ENCODE results near the gene DUXB. TPM values are rescaled to one million over a fixed set of nuclear protein-coding genes. Genes with fewer than 3 reads are reported as not detected.

DUXB gene, protein sequence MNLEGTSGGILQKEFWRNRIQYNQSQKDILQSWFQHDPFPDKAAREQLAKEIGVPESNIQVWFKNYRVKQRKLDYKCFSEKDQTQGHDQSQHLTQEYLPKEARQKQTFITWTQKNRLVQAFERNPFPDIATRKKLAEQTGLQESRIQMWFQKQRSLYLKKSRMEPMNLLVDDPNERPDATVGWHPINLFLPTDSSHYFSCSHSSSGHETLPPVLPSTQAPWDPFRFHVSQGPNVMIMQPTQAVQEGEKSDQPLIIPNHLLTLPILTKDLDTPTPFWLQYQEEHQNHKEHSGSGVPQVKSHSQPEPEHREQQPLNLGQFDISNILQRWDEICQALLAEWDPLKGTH
- total RNA-seq = not detected in 2 replicates

DNA sequence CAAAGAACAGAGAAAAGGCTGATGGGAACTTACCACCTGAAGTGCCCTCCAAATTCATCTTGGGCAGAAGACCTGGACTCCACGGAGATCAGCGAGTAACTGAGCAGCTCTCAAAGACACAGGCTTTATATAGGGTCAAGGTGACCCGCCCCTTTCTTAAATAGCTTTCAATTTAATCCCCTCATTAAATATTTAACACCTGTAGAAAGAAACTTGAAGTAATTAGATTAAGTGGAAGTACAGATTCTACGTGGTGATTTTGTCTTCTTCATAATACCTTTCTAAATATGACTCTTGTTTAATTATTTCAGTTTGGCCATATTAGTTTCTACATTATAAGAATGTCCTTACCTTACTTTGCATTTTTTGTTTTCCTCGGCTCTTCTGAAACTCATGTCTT is at the start of gene DUXB:
TSS of gene DUXB (minus strand) at position 101 of the 400 bp plus-strand sequence. CDS start at position 58, 43 bp downstream.
- Mint-ChIP-seq H3K27ac (no peak within 1 kb of the TSS), H3K27me3 (no peaks in the 10 kb centered on the region), H3K4me1 (no peaks in the 10 kb centered on the region), H3K9me3 (no peaks in the 10 kb centered on the region), H3K36me3 (ENCODE audit: low read depth) (no peaks in the 10 kb centered on the region), H3K4me3 (no peak within 1 kb of the TSS)
- no peak for DNase-seq
- intact Hi-C loops (cut with micrococcal nuclease) = no loop called here

DNA sequence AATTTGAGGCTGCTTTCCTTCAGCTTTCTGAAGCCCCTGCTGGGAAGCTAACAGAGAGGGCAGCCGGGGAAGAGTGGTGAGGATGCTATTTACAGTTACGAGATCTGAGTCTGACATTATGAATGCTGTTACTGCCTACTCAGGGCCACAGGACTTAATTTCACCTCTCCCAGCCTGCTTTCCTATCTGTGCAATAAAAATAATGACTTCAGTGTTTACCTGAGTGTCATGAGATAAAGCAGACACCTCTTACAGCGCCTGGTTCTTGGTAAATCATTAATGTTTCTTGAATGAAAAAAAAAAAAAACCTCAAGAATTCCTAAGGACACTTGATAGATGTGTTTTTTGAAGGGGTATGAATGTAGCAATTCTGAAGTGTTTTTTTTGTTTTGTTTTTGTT is 49.3 kb upstream of the DUXB start:
- no peak for DNase-seq
- no peak overlapping the region for H3K27ac Mint-ChIP-seq
- no peaks in the 10 kb centered on the region for H3K4me1 Mint-ChIP-seq
- no peaks in the 10 kb centered on the region for H3K36me3 Mint-ChIP-seq (ENCODE audit: low read depth)
- peaks cover 5% of the 10 kb centered on the region for H3K27me3 Mint-ChIP-seq
- intact Hi-C loops (cut with micrococcal nuclease) = no loop called here
- H3K4me3 Mint-ChIP-seq = no peak overlapping the region
- H3K9me3 Mint-ChIP-seq = no peaks in the 10 kb centered on the region

- Mint-ChIP-seq H3K4me3 (no peak overlapping the region), H3K36me3 (ENCODE audit: low read depth) (no peaks in the 10 kb centered on the region), H3K27ac (no peak overlapping the region), H3K4me1 (no peaks in the 10 kb centered on the region), H3K27me3 (peaks cover 3% of the 10 kb centered on the region), H3K9me3 (peaks cover 12% of the 10 kb centered on the region)
- intact Hi-C loops (cut with micrococcal nuclease) = no loop called here
- DNase-seq = no peak
Observed at GRCh38 chr16:75746359-75746758, 45.1 kb upstream of the DUXB start.

DNA sequence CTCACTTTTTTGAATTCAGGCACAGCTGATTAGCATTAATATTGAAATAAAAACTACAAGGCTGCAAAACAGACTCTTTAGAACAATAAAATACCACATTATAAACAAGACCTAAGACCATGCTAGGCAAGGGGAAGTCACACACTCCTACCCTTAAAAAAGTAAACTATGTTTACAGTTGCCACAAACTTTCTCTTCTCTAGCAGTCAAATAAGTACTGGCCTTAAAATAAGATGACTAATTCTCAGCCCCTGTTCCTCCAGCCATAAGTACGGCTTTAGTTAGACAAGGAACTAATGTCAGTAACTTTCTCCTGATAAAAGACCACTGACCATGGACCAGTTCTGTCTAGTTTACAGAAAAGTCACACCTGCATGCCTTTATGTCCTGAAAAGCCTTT is 44.6 kb upstream of the DUXB start:
- no peaks in the 10 kb centered on the region for H3K36me3 Mint-ChIP-seq (ENCODE audit: low read depth)
- no peak overlapping the region for H3K27ac Mint-ChIP-seq

GRCh38 chr16:75745242-75745641 is 44.0 kb upstream of the DUXB start:
- DNase-seq = no peak
- H3K4me3 Mint-ChIP-seq = no peak overlapping the region
- H3K9me3 Mint-ChIP-seq = peaks cover 12% of the 10 kb centered on the region
- H3K4me1 Mint-ChIP-seq = no peaks in the 10 kb centered on the region
- H3K27ac Mint-ChIP-seq = no peak overlapping the region
- H3K36me3 Mint-ChIP-seq (ENCODE audit: low read depth) = no peaks in the 10 kb centered on the region
- intact Hi-C loops (cut with micrococcal nuclease) = no loop called here
- peaks cover 3% of the 10 kb centered on the region for H3K27me3 Mint-ChIP-seq

More for the DNA sequence above, 44.6 kb upstream of the DUXB start:
- intact Hi-C loops (cut with micrococcal nuclease) = no loop called here
- Mint-ChIP-seq H3K9me3 (peaks cover 12% of the 10 kb centered on the region), H3K4me1 (no peaks in the 10 kb centered on the region), H3K4me3 (no peak overlapping the region), H3K27me3 (peaks cover 3% of the 10 kb centered on the region)
- no peak for DNase-seq

DNA sequence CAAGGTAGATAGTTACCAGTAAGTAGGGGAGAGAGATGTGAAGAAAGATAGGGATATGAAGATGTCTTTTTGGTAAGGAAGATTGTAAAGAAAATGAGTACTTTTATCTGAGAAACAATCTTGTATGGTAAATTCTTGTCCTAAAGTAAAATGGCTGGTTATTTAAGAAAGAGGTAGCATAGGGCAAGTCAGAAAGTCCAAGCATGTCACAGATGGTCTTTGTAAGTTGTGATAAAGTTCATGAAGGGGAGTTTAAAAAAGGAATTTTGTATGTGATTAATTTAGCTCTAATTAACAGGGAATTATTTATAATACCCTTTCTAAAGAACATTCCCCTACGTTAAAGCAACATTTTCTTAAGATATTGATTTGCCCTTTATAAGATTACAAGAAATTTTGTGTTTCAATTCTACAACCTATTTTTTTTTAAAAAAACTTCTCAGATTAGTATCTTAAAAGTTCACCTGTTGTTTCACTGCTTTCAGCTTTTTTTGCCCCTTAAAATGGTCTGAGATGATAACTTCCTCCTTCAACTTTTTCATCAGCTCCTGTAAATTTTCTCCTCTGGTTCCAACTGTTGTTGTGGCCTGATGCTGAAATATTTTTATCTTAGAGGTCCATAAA is 41.3 kb upstream of the DUXB start:
- peaks cover 18% of the 10 kb centered on the region for H3K9me3 Mint-ChIP-seq
- H3K36me3 Mint-ChIP-seq (ENCODE audit: low read depth) = no peaks in the 10 kb centered on the region
- H3K4me3 Mint-ChIP-seq = no peak overlapping the region
- H3K27ac Mint-ChIP-seq = no peak overlapping the region
- peaks cover 3% of the 10 kb centered on the region for H3K27me3 Mint-ChIP-seq
- no peaks in the 10 kb centered on the region for H3K4me1 Mint-ChIP-seq
- intact Hi-C loops (cut with micrococcal nuclease) = no loop called here
- DNase-seq = no peak

GRCh38 chr16:75733305-75734211 is 32.3 kb upstream of the DUXB start:
- H3K27ac Mint-ChIP-seq = no peak overlapping the region
- no peak for DNase-seq
- H3K4me3 Mint-ChIP-seq = no peak overlapping the region
- no peaks in the 10 kb centered on the region for H3K9me3 Mint-ChIP-seq
- H3K36me3 Mint-ChIP-seq (ENCODE audit: low read depth) = no peaks in the 10 kb centered on the region
- no peaks in the 10 kb centered on the region for H3K27me3 Mint-ChIP-seq
- no peaks in the 10 kb centered on the region for H3K4me1 Mint-ChIP-seq
- intact Hi-C loops (cut with micrococcal nuclease) = no loop called here

GRCh38 chr16:75732871-75733270 is 31.6 kb upstream of the DUXB start:
- intact Hi-C loops (cut with micrococcal nuclease) = no loop called here
- H3K27ac Mint-ChIP-seq = no peak overlapping the region
- no peaks in the 10 kb centered on the region for H3K36me3 Mint-ChIP-seq (ENCODE audit: low read depth)
- H3K27me3 Mint-ChIP-seq = no peaks in the 10 kb centered on the region
- no peaks in the 10 kb centered on the region for H3K4me1 Mint-ChIP-seq
- H3K4me3 Mint-ChIP-seq = no peak overlapping the region
- DNase-seq = no peak
- H3K9me3 Mint-ChIP-seq = no peaks in the 10 kb centered on the region

DNA sequence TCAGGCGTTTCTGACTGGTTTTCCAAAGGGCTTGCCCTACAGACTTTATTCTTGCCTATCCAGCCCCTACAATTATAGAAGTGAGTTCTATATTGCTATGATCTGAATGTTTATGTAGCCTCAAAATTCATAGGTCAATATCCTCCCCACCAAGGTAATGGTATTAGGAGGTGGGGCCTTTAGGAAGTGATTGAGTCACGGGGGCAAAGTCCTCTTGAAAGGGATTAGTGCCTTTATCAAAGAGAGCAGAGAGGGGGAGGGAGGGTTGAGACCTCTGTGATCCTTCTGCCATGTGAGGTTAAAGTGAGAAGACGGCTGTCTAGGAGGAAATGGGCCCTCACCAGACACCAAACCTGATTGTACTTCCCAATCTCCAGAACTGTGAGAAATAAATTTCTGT is 26.0 kb upstream of the DUXB start:
- DNase-seq = no peak
- Mint-ChIP-seq H3K27ac (no peak overlapping the region), H3K36me3 (ENCODE audit: low read depth) (no peaks in the 10 kb centered on the region), H3K9me3 (no peaks in the 10 kb centered on the region), H3K4me1 (no peaks in the 10 kb centered on the region), H3K4me3 (no peak overlapping the region), H3K27me3 (no peaks in the 10 kb centered on the region)
- intact Hi-C loops (cut with micrococcal nuclease) = no loop called here

DNA sequence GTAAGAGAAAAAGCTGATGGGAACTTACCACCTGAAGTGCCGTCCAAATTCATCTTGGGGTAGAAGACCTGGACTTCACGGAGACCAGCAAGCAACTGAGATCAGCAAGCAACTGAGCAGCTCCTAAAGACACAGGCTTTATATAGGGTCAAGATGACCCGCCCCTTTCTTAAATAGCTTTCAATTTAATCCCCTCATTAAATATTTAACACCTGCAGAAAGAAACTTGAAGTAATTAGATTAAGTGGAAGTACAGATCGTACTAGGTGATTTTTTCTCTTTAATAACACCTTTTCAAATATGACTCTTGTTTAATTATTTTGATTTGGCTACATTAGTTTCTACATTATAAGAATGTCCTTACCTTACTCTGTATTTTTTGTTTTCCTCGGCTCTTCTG is 25.1 kb upstream of the DUXB start, which contains the start of gene CPHXL:
TSS of gene CPHXL (minus strand) at position 101 of the 400 bp plus-strand sequence. CDS start at position 53, 48 bp downstream.
- Mint-ChIP-seq H3K9me3 (no peaks in the 10 kb centered on the region), H3K27me3 (no peaks in the 10 kb centered on the region), H3K4me1 (no peaks in the 10 kb centered on the region), H3K36me3 (ENCODE audit: low read depth) (no peaks in the 10 kb centered on the region), H3K4me3 (no peak within 1 kb of the TSS), H3K27ac (no peak within 1 kb of the TSS)
- intact Hi-C loops (cut with micrococcal nuclease) = no loop called here
- no peak for DNase-seq

DNA sequence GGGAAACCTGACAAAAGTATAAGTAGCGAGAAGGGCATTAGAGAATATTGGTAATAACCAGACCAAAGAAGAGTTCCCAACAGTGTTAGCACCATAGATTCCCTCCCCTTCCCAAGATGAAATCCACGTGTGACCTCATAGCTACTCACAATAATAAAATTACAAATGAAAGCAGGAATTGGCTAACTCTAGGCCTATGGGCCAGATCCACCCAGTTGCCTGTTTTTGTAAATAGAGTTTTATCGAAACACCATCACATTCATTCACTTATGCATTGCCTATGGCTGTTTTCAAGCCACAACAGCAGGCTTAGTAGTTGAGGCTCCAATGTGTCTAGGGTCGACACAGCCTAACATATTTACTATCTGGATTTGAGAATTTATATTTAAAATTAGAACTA is 17.2 kb upstream of the DUXB start:
- intact Hi-C loops (cut with micrococcal nuclease) = no loop called here
- Mint-ChIP-seq H3K4me1 (no peaks in the 10 kb centered on the region), H3K36me3 (ENCODE audit: low read depth) (no peaks in the 10 kb centered on the region), H3K4me3 (no peak overlapping the region), H3K27me3 (no peaks in the 10 kb centered on the region), H3K9me3 (peaks cover 6% of the 10 kb centered on the region), H3K27ac (no peak overlapping the region)
- no peak for DNase-seq

GRCh38 chr16:75714661-75715060 is 13.4 kb upstream of the DUXB start:
- H3K36me3 Mint-ChIP-seq (ENCODE audit: low read depth) = no peaks in the 10 kb centered on the region
- H3K4me3 Mint-ChIP-seq = no peak overlapping the region
- H3K4me1 Mint-ChIP-seq = no peaks in the 10 kb centered on the region
- H3K27ac Mint-ChIP-seq = no peak overlapping the region
- peaks cover 4% of the 10 kb centered on the region for H3K9me3 Mint-ChIP-seq
- H3K27me3 Mint-ChIP-seq = no peaks in the 10 kb centered on the region
- DNase-seq = no peak
- intact Hi-C loops (cut with micrococcal nuclease) = no loop called here

- intact Hi-C loops (cut with micrococcal nuclease) = no loop called here
- H3K4me3 Mint-ChIP-seq = no peak overlapping the region
- H3K27me3 Mint-ChIP-seq = no peaks in the 10 kb centered on the region
- no peaks in the 10 kb centered on the region for H3K4me1 Mint-ChIP-seq
- peaks cover 4% of the 10 kb centered on the region for H3K9me3 Mint-ChIP-seq
- DNase-seq = no peak
- no peaks in the 10 kb centered on the region for H3K36me3 Mint-ChIP-seq (ENCODE audit: low read depth)
- H3K27ac Mint-ChIP-seq = no peak overlapping the region
Observed at GRCh38 chr16:75710344-75710743, 9.1 kb upstream of the DUXB start.

- Mint-ChIP-seq H3K4me1 (no peaks in the 10 kb centered on the region), H3K9me3 (no peaks in the 10 kb centered on the region), H3K27me3 (no peaks in the 10 kb centered on the region), H3K4me3 (no peak overlapping the region), H3K36me3 (ENCODE audit: low read depth) (no peaks in the 10 kb centered on the region), H3K27ac (no peak overlapping the region)
- intact Hi-C loops (cut with micrococcal nuclease) = no loop called here
- no peak for DNase-seq
Observed at GRCh38 chr16:75703306-75703705, 2.0 kb upstream of the DUXB start.
